K562 (cell line): ENCODE data around the gene EFNA5. TPM values are rescaled to one million over a fixed set of nuclear protein-coding genes. Genes with fewer than 3 reads are reported as not detected.

ENCODE experiments used
- DIDO1 ChIP-seq: fragments of 450-650 bp; IDR thresholded peaks from 2 replicates; pipeline ENCODE4 v1.6.1; 2016; ENCODE audit warnings: low read depth, missing biosample characterization, missing genetic modification characterization
- FOS ChIP-seq: IDR thresholded peaks from 3 replicates; pipeline ENCODE4 v1.6.1; 2011; ENCODE audit not compliant: insufficient read length; ENCODE audit errors: extremely low read depth
- U2AF1 ChIP-seq: fragments of 200-400 bp; formaldehyde crosslinking; optimal IDR thresholded peaks from 2 replicates; pipeline ENCODE3; 2017; ENCODE audit warnings: mild to moderate bottlenecking, low read depth, low read length, moderate library complexity
- ZNF354B ChIP-seq: fragments of 250-450 bp; sonication (Bioruptor Pico); IDR thresholded peaks from 2 replicates; pipeline ENCODE4 v1.4.0; 2020
- polyA plus RNA-seq, 8 experiments: library from polyadenylated mRNA; depleted of rRNA in 4 of 8; stranded (reverse) in 5 of 8; unstranded in 3 of 8; fragments of >200 nt; fragmentation: Nextera tagmentation in 2 of 8; fragmentation: Illumina TruSeq in 1 of 8; extraction: Ambion mirVana in 2 of 8; extraction: Trizol in 1 of 8; gene quantifications; 2 replicates each; pipeline versions ENCODE4 v1.2.1 to v1.2.3, GENCODE V29; 2011 to 2014; ENCODE audit warnings: inconsistent platforms in 1 of 8, missing spikeins in 1 of 8
- total RNA-seq, 7 experiments: library from RNA; depleted of rRNA in 6 of 7; stranded (reverse); fragments of >200 nt in 6 of 7; fragmentation: Illumina TruSeq in 2 of 7; extraction: Trizol in 2 of 7; gene quantifications; 2 replicates each; pipeline versions ENCODE4 v1.2.1 to v1.2.3, GENCODE V29; 2011 to 2021; ENCODE audit warnings: low replicate concordance in 1 of 7
- TF ChIP-seq, protein P1 (sequence below): fragments of 250-450 bp; sonication (Bioruptor Pico); IDR thresholded peaks from 2 replicates; pipeline ENCODE4 v1.4.0; 2020
- TF ChIP-seq, protein P2 (sequence below): fragments of 450-650 bp; IDR thresholded peaks from 2 replicates; pipeline ENCODE4 v1.6.1; 2016; ENCODE audit warnings: mild to moderate bottlenecking
- TF ChIP-seq, protein P3 (sequence below): conservative IDR thresholded peaks from 2 replicates; pipeline ENCODE4 v1.6.1; 2011; ENCODE audit warnings: low read depth, mild to moderate bottlenecking, low read length; ENCODE audit not compliant: control insufficient read depth
- TF ChIP-seq, protein P4 (sequence below): fragments of 200-800 bp; sonication (Bioruptor generic); IDR thresholded peaks from 2 replicates; pipeline ENCODE4 v1.6.1; 2017; ENCODE audit warnings: missing genetic modification characterization, missing compliant biosample characterization

The EFNA5 gene
- total and polyA plus RNA-seq, 9 of the 15 experiments (the other 6 are each of a cell fraction or from before 2014, with no cell fraction given), result 0.20 TPM; not detected in 8

DNA sequence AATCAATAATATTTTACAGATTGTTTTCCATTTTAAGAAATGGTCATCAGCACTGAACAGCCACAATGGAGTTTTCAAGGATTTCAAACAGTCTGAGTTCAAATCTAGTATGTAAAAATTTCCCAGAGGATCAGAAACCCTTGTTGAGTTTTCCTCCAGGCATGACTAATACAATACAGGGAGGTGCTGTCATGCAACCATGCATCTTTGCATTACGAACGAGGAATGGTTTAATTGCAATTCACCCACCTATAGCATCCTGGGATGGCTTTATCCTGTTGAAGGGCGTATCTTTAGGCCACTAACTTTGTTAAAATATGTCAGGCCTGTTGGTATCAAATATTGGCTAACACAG is 196.4 kb downstream of the EFNA5 start (continued):
- TF ChIP-seq, protein P1, sequence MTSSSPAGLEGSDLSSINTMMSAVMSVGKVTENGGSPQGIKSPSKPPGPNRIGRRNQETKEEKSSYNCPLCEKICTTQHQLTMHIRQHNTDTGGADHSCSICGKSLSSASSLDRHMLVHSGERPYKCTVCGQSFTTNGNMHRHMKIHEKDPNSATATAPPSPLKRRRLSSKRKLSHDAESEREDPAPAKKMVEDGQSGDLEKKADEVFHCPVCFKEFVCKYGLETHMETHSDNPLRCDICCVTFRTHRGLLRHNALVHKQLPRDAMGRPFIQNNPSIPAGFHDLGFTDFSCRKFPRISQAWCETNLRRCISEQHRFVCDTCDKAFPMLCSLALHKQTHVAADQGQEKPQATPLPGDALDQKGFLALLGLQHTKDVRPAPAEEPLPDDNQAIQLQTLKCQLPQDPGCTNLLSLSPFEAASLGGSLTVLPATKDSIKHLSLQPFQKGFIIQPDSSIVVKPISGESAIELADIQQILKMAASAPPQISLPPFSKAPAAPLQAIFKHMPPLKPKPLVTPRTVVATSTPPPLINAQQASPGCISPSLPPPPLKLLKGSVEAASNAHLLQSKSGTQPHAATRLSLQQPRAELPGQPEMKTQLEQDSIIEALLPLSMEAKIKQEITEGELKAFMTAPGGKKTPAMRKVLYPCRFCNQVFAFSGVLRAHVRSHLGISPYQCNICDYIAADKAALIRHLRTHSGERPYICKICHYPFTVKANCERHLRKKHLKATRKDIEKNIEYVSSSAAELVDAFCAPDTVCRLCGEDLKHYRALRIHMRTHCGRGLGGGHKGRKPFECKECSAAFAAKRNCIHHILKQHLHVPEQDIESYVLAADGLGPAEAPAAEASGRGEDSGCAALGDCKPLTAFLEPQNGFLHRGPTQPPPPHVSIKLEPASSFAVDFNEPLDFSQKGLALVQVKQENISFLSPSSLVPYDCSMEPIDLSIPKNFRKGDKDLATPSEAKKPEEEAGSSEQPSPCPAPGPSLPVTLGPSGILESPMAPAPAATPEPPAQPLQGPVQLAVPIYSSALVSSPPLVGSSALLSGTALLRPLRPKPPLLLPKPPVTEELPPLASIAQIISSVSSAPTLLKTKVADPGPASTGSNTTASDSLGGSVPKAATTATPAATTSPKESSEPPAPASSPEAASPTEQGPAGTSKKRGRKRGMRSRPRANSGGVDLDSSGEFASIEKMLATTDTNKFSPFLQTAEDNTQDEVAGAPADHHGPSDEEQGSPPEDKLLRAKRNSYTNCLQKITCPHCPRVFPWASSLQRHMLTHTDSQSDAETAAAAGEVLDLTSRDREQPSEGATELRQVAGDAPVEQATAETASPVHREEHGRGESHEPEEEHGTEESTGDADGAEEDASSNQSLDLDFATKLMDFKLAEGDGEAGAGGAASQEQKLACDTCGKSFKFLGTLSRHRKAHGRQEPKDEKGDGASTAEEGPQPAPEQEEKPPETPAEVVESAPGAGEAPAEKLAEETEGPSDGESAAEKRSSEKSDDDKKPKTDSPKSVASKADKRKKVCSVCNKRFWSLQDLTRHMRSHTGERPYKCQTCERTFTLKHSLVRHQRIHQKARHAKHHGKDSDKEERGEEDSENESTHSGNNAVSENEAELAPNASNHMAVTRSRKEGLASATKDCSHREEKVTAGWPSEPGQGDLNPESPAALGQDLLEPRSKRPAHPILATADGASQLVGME, result no peak
- TF ChIP-seq, protein P2, sequence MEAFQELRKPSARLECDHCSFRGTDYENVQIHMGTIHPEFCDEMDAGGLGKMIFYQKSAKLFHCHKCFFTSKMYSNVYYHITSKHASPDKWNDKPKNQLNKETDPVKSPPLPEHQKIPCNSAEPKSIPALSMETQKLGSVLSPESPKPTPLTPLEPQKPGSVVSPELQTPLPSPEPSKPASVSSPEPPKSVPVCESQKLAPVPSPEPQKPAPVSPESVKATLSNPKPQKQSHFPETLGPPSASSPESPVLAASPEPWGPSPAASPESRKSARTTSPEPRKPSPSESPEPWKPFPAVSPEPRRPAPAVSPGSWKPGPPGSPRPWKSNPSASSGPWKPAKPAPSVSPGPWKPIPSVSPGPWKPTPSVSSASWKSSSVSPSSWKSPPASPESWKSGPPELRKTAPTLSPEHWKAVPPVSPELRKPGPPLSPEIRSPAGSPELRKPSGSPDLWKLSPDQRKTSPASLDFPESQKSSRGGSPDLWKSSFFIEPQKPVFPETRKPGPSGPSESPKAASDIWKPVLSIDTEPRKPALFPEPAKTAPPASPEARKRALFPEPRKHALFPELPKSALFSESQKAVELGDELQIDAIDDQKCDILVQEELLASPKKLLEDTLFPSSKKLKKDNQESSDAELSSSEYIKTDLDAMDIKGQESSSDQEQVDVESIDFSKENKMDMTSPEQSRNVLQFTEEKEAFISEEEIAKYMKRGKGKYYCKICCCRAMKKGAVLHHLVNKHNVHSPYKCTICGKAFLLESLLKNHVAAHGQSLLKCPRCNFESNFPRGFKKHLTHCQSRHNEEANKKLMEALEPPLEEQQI, result no peak
- TF ChIP-seq DIDO1 (no peak), FOS (no peak), ZNF354B (no peak), U2AF1 (no peak)
- TF ChIP-seq, protein P3, sequence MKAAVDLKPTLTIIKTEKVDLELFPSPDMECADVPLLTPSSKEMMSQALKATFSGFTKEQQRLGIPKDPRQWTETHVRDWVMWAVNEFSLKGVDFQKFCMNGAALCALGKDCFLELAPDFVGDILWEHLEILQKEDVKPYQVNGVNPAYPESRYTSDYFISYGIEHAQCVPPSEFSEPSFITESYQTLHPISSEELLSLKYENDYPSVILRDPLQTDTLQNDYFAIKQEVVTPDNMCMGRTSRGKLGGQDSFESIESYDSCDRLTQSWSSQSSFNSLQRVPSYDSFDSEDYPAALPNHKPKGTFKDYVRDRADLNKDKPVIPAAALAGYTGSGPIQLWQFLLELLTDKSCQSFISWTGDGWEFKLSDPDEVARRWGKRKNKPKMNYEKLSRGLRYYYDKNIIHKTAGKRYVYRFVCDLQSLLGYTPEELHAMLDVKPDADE, result no peak
- TF ChIP-seq, protein P4, sequence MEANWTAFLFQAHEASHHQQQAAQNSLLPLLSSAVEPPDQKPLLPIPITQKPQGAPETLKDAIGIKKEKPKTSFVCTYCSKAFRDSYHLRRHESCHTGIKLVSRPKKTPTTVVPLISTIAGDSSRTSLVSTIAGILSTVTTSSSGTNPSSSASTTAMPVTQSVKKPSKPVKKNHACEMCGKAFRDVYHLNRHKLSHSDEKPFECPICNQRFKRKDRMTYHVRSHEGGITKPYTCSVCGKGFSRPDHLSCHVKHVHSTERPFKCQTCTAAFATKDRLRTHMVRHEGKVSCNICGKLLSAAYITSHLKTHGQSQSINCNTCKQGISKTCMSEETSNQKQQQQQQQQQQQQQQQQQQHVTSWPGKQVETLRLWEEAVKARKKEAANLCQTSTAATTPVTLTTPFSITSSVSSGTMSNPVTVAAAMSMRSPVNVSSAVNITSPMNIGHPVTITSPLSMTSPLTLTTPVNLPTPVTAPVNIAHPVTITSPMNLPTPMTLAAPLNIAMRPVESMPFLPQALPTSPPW (CRISPR knock-in tag), result no peak
